Measurements from ENCODE around the gene HS3ST4. TPM values are rescaled to one million over a fixed set of nuclear protein-coding genes. Genes with fewer than 3 reads are reported as not detected.

HS3ST4 gene
- total and polyA plus RNA-seq, 2 experiments from 2014 or later: not detected

DNA sequence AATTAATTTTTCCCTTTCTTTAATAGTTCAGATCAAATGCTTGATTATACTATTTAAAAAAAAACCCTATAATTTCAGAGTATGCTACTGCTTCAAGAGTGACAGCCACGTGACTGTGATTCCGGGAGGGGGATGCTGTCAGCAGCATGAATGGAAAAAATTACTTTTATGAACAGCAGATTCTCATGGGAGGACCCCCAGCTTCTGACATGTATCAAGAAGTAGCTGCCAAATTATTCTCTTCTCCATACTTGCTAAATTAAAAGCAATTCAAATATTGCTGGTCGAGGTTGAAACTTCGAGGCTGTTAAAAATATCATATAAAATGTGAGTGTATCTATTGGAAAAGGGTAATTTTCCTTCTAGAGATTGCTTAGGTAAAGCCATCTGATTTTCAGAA is 95.0 kb downstream of the HS3ST4 start:
- H3K36me3 ChIP-seq (ENCODE audit: low read depth): no peaks in the 10 kb centered on the region
- H3F3A ChIP-seq (ENCODE audit: insufficient read depth): no peaks in the 10 kb centered on the region
- no peaks in the 10 kb centered on the region for H4K20me1 ChIP-seq (ENCODE audit: insufficient read depth)
- no peak overlapping the region for H3K4me2 ChIP-seq (ENCODE audit: unreplicated experiment)
- WGBS, 2 experiments (ENCODE audit: low coverage in 1 of 2, low lambda C conversion rate in 2 of 2, missing lambda C conversion rate in 2 of 2): 1 to 4% methylated on average over 4 of the region's 4 CpGs
- H3K79me2 ChIP-seq (ENCODE audit: insufficient read depth): no peaks in the 10 kb centered on the region
- in situ Hi-C loops (cut with MboI): no loop called here
- H3K9me3 ChIP-seq (ENCODE audit: low read depth): no peaks in the 10 kb centered on the region
- H3K27ac ChIP-seq: no peak overlapping the region
- TF ChIP-seq EZH2 (IDR thresholded peaks at IDR 0.05; ENCODE audit: insufficient read depth, poor library complexity, severe bottlenecking) (no peak), EZH2phosphoT487 (IDR thresholded peaks at IDR 0.05; ENCODE audit: insufficient read depth, low read depth) (no peak)
- no peaks in the 10 kb centered on the region for H3K27me3 ChIP-seq (replicated peaks; ENCODE audit: insufficient read depth)
- DNase-seq: no peak
- H3K4me1 ChIP-seq (ENCODE audit: insufficient read depth): no peaks in the 10 kb centered on the region
- no peaks in the 10 kb centered on the region for H3K9me2 ChIP-seq (ENCODE audit: insufficient read depth)
- no peak overlapping the region for H3K4me3 ChIP-seq
- H3K9ac ChIP-seq: no peak overlapping the region
- no peak overlapping the region for H2AFZ ChIP-seq

GRCh38 chr16:25788637-25789036 is 96.9 kb downstream of the HS3ST4 start:
- no peaks in the 10 kb centered on the region for H3K27me3 ChIP-seq (replicated peaks; ENCODE audit: insufficient read depth)
- no peaks in the 10 kb centered on the region for H4K20me1 ChIP-seq (ENCODE audit: insufficient read depth)
- no peak for DNase-seq
- no peak overlapping the region for H3K4me2 ChIP-seq (ENCODE audit: unreplicated experiment)
- no peaks in the 10 kb centered on the region for H3K36me3 ChIP-seq (ENCODE audit: low read depth)
- H3K79me2 ChIP-seq (ENCODE audit: insufficient read depth): no peaks in the 10 kb centered on the region
- 29 to 31% methylated on average over 1 of the region's 1 CpG for WGBS, 2 experiments (ENCODE audit: low coverage in 1 of 2, low lambda C conversion rate in 2 of 2, missing lambda C conversion rate in 2 of 2)
- TF ChIP-seq EZH2 (IDR thresholded peaks at IDR 0.05; ENCODE audit: insufficient read depth, poor library complexity, severe bottlenecking) (no peak), EZH2phosphoT487 (IDR thresholded peaks at IDR 0.05; ENCODE audit: insufficient read depth, low read depth) (no peak)
- in situ Hi-C loops (cut with MboI): no loop called here
- no peaks in the 10 kb centered on the region for H3K9me3 ChIP-seq (ENCODE audit: low read depth)
- H3K27ac ChIP-seq: no peak overlapping the region
- H3K4me1 ChIP-seq (ENCODE audit: insufficient read depth): no peaks in the 10 kb centered on the region
- H3K9me2 ChIP-seq (ENCODE audit: insufficient read depth): no peaks in the 10 kb centered on the region
- no peak overlapping the region for H3K9ac ChIP-seq
- H3F3A ChIP-seq (ENCODE audit: insufficient read depth): no peaks in the 10 kb centered on the region
- no peak overlapping the region for H3K4me3 ChIP-seq
- no peak overlapping the region for H2AFZ ChIP-seq

DNA sequence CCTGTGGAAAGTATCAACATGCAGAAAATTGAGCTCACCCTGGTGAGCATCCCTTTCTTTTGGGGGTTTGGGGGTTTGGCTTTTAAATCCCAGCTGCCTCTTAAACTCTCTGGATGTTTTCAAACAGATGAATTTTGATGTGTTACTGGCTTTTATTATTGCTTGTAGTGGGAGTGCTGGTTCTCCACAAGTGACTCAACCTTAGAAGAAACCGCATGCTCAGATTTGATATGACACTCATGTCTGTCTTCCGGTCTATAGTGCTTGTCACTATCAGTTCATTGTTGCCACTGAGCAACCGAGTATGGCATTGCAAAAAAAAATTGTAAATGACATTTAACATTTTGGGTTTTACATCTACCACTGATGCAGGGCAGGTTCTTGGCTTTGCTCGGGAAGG is 104.5 kb downstream of the HS3ST4 start:
- H3K4me3 ChIP-seq: no peak overlapping the region
- no peaks in the 10 kb centered on the region for H3K9me2 ChIP-seq (ENCODE audit: insufficient read depth)
- in situ Hi-C loops (cut with MboI): no loop called here
- H3K9ac ChIP-seq: no peak overlapping the region
- H4K20me1 ChIP-seq (ENCODE audit: insufficient read depth): no peaks in the 10 kb centered on the region
- no peak overlapping the region for H3K4me2 ChIP-seq (ENCODE audit: unreplicated experiment)
- TF ChIP-seq EZH2phosphoT487 (IDR thresholded peaks at IDR 0.05; ENCODE audit: insufficient read depth, low read depth): no peak
- TF ChIP-seq EZH2 (IDR thresholded peaks at IDR 0.05; ENCODE audit: insufficient read depth, poor library complexity, severe bottlenecking): no peak
- no peak for DNase-seq
- no peak overlapping the region for H3K27ac ChIP-seq
- H3K36me3 ChIP-seq (ENCODE audit: low read depth): no peaks in the 10 kb centered on the region
- no peak overlapping the region for H2AFZ ChIP-seq
- no peaks in the 10 kb centered on the region for H3K4me1 ChIP-seq (ENCODE audit: insufficient read depth)
- no peaks in the 10 kb centered on the region for H3F3A ChIP-seq (ENCODE audit: insufficient read depth)
- no peaks in the 10 kb centered on the region for H3K79me2 ChIP-seq (ENCODE audit: insufficient read depth)
- no peaks in the 10 kb centered on the region for H3K27me3 ChIP-seq (replicated peaks; ENCODE audit: insufficient read depth)
- H3K9me3 ChIP-seq (ENCODE audit: low read depth): no peaks in the 10 kb centered on the region
- 29 to 33% methylated on average over 4 of the region's 4 CpGs for WGBS, 2 experiments (ENCODE audit: low coverage in 1 of 2, low lambda C conversion rate in 2 of 2, missing lambda C conversion rate in 2 of 2)

- no peak for TF ChIP-seq EZH2phosphoT487 (IDR thresholded peaks at IDR 0.05; ENCODE audit: insufficient read depth, low read depth)
- no peak for TF ChIP-seq EZH2 (IDR thresholded peaks at IDR 0.05; ENCODE audit: insufficient read depth, poor library complexity, severe bottlenecking)
- Histone ChIP-seq H3F3A (ENCODE audit: insufficient read depth) (no peaks in the 10 kb centered on the region), H3K4me3 (no peak overlapping the region), H3K36me3 (ENCODE audit: low read depth) (no peaks in the 10 kb centered on the region), H4K20me1 (ENCODE audit: insufficient read depth) (no peaks in the 10 kb centered on the region), H3K27ac (no peak overlapping the region), H3K4me2 (ENCODE audit: unreplicated experiment) (no peak overlapping the region), H2AFZ (no peak overlapping the region), H3K9me2 (ENCODE audit: insufficient read depth) (no peaks in the 10 kb centered on the region), H3K4me1 (ENCODE audit: insufficient read depth) (no peaks in the 10 kb centered on the region), H3K9ac (no peak overlapping the region), H3K9me3 (ENCODE audit: low read depth) (no peaks in the 10 kb centered on the region), H3K79me2 (ENCODE audit: insufficient read depth) (no peaks in the 10 kb centered on the region), H3K27me3 (replicated peaks; ENCODE audit: insufficient read depth) (no peaks in the 10 kb centered on the region)
- no peak for DNase-seq
- WGBS, 2 experiments (ENCODE audit: low coverage in 1 of 2, low lambda C conversion rate in 2 of 2, missing lambda C conversion rate in 2 of 2): 43 to 45% methylated on average over 1 of the region's 1 CpG
- in situ Hi-C loops (cut with MboI): no loop called here
Measured at GRCh38 chr16:25798065-25798464, 106.3 kb downstream of the HS3ST4 start.

DNA sequence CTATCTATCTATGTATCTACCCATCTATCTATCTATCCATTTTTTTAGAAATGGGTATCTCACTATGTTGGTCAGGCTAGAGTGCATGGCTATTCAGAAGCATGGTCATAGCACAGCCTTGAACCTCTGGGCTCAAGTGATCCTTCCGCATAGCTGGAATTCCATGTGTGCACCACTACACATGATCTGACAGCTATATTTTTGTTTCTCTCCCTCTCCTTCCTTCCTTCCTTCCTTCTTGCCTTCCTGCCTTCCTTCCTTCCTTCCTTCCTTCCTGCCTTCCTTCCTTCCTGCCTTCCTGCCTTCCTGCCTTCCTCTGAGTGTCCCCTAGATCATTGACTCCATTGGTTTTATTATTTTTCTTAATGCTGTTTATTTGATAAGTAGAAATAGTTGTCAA is 108.1 kb downstream of the HS3ST4 start:
- 80 to 88% methylated on average over 1 of the region's 1 CpG for WGBS, 2 experiments (ENCODE audit: low coverage in 1 of 2, low lambda C conversion rate in 2 of 2, missing lambda C conversion rate in 2 of 2)
- H2AFZ ChIP-seq: no peak overlapping the region
- no peaks in the 10 kb centered on the region for H3K36me3 ChIP-seq (ENCODE audit: low read depth)
- no peak for TF ChIP-seq EZH2phosphoT487 (IDR thresholded peaks at IDR 0.05; ENCODE audit: insufficient read depth, low read depth)
- no peak for TF ChIP-seq EZH2 (IDR thresholded peaks at IDR 0.05; ENCODE audit: insufficient read depth, poor library complexity, severe bottlenecking)
- H3K4me1 ChIP-seq (ENCODE audit: insufficient read depth): no peaks in the 10 kb centered on the region
- in situ Hi-C loops (cut with MboI): no loop called here
- no peak overlapping the region for H3K27ac ChIP-seq
- H3K4me2 ChIP-seq (ENCODE audit: unreplicated experiment): no peak overlapping the region
- H3K9me2 ChIP-seq (ENCODE audit: insufficient read depth): no peaks in the 10 kb centered on the region
- no peaks in the 10 kb centered on the region for H3K27me3 ChIP-seq (replicated peaks; ENCODE audit: insufficient read depth)
- H3K4me3 ChIP-seq: no peak overlapping the region
- H4K20me1 ChIP-seq (ENCODE audit: insufficient read depth): no peaks in the 10 kb centered on the region
- no peak overlapping the region for H3K9ac ChIP-seq
- H3K9me3 ChIP-seq (ENCODE audit: low read depth): no peaks in the 10 kb centered on the region
- H3K79me2 ChIP-seq (ENCODE audit: insufficient read depth): no peaks in the 10 kb centered on the region
- H3F3A ChIP-seq (ENCODE audit: insufficient read depth): no peaks in the 10 kb centered on the region
- DNase-seq: no peak
